Endodermal cell (in vitro differentiated cells): ENCODE results near the gene BPI. TPM values are rescaled to one million over a fixed set of nuclear protein-coding genes. Genes with fewer than 3 reads are reported as not detected.
A peak's percentile ranks its signal among the peaks of the same experiment; 100 is the strongest.

ENCODE experiments used
- DNase-seq: peaks from one replicate; pipeline ENCODE4 v3.0.0-alpha.2; 2017
- H3K27ac ChIP-seq: 2 replicates; pipeline ENCODE4 v1.5.1; 2013; ENCODE audit warnings: mild to moderate bottlenecking, low read depth, low read length, moderate library complexity
- H3K27me3 ChIP-seq: 2 replicates; pipeline ENCODE4 v1.6.1; 2013; ENCODE audit warnings: mild to moderate bottlenecking, low read length, moderate library complexity; ENCODE audit not compliant: insufficient read depth, control insufficient read depth, poor library complexity, severe bottlenecking
- H3K36me3 ChIP-seq: 2 replicates; pipeline ENCODE4 v1.7.0; 2013; ENCODE audit warnings: mild to moderate bottlenecking, low read length, moderate library complexity; ENCODE audit not compliant: control insufficient read depth, insufficient read depth
- H3K4me1 ChIP-seq: one replicate; pipeline ENCODE4 v1.7.0; 2013; ENCODE audit warnings: low read length; ENCODE audit not compliant: control insufficient read depth, insufficient read depth
- H3K4me3 ChIP-seq: 2 replicates; pipeline ENCODE4 v1.5.1; 2013; ENCODE audit warnings: mild to moderate bottlenecking, low read length, moderate library complexity
- H3K9ac ChIP-seq: 2 replicates; pipeline ENCODE4 v1.6.1; 2013; ENCODE audit warnings: mild to moderate bottlenecking, low read length, moderate library complexity; ENCODE audit not compliant: poor library complexity, severe bottlenecking; ENCODE audit errors: extremely low read depth
- H3K9me3 ChIP-seq: 2 replicates; pipeline ENCODE4 v1.6.1; 2013; ENCODE audit warnings: mild to moderate bottlenecking, low read length, moderate library complexity; ENCODE audit not compliant: control insufficient read depth
- H3K27ac Mint-ChIP-seq: 2 replicates; pipeline ENCODE4 v1.8.0; 2020; ENCODE audit warnings: mixed read lengths
- H3K27me3 Mint-ChIP-seq: 2 replicates; pipeline ENCODE4 v1.8.0; 2021; ENCODE audit warnings: mild to moderate bottlenecking, mixed read lengths; ENCODE audit not compliant: insufficient read depth
- H3K36me3 Mint-ChIP-seq: 2 replicates; pipeline ENCODE4 v1.8.0; 2020; ENCODE audit warnings: low read depth, mixed read lengths
- H3K4me1 Mint-ChIP-seq: 2 replicates; pipeline ENCODE4 v1.8.0; 2020; ENCODE audit warnings: mixed read lengths
- H3K4me3 Mint-ChIP-seq: 2 replicates; pipeline ENCODE4 v1.8.0; 2020; ENCODE audit warnings: mild to moderate bottlenecking, moderate library complexity, mixed read lengths
- H3K9me3 Mint-ChIP-seq: 2 replicates; pipeline ENCODE4 v1.8.0; 2020; ENCODE audit warnings: mild to moderate bottlenecking, mixed read lengths
- CTCF ChIP-seq: fragments of 200-600 bp; sonication (generic); conservative IDR thresholded peaks from 2 replicates; pipeline ENCODE4 v1.5.0; 2021; ENCODE audit warnings: antibody characterized with exemption, mild to moderate bottlenecking
- WGBS, 2 experiments: methylation state at CpG; one replicate each; pipeline versions ENCODE4 v1.1.5 to v1.1.7; 2013; ENCODE audit warnings: missing lambda C conversion rate in 2 of 2, mixed read lengths in 1 of 2; ENCODE audit not compliant: insufficient coverage in 1 of 2, insufficient read length in 1 of 2; 5-methylcytosine and 5-hydroxymethylcytosine counted together
- total RNA-seq, 2 donors: library from RNA; stranded (reverse); fragmentation: NEBNext Ultra II Directional in 1 of 2; extraction: Animal tissue kit (Norgen Biotek cat#: 25700) in 1 of 2; gene quantifications; 2 replicates in 1 of 2; 3 replicates in 1 of 2; pipeline ENCODE4 v1.2.1, GENCODE V29; 2021

BPI gene
- total RNA-seq, 2 donors from 2014 or later, result not detected

DNA sequence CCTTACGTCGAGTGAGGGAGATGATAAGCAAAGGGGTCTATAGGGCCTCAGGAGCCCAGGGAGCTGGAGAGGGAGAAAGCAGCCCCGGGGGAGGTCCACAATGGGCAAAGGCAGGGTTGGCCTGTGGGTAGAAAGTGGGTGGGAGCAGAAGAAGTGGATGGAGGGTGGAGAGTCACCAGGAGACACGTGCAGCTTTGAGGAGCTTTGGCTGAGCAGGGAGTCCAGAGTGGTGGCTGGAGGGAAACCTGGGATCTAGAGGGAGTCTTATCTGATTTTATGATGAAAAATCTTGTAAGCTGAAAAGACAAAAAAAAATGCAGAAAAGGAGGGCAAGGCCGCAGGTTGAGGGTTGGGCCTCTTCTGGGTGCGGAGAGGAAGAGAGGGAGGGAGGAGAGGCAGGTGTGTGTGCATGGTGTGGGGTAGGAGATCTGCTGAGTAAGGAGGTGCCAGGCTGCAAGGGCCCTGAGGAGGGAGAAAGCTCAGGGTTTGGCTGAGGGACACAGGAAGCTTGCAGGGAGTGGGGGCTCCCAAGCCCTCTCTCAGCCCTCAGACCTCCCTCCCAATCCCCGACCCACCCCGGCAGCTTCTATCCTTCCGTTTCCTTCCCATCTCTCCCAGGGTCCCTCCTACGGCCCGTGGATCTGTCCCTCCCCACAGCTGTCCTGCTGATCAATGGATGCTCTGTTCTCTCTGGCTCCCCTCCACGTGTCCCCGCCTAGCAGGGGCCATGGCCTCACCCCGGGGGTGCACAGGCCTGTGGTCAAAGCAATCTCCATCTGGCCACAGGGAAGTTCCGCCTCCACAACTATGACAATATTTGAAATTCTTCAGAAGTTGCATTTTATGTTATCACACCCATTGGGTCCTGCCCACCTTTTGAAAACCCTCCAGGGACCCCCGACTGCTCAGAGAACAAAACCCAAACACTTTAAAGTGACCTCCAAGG is 17.1 kb upstream of the BPI start:
- TF ChIP-seq CTCF, result no peak
- H3K9me3 Mint-ChIP-seq, result peaks cover 9% of the 10 kb centered on the region
- no peak for DNase-seq
- Histone ChIP-seq H3K36me3 (no peaks in the 10 kb centered on the region), H3K9ac (no peak overlapping the region), H3K4me1 (no peaks in the 10 kb centered on the region), H3K27me3 (no peaks in the 10 kb centered on the region), H3K4me3 (no peak overlapping the region), H3K27ac (peak overlapping the region; percentile 66), H3K9me3 (no peaks in the 10 kb centered on the region)
- no peak overlapping the region for H3K27ac Mint-ChIP-seq
- WGBS, 2 experiments, result 59 to 78% methylated on average over 10 to 16 of the region's 16 CpGs
- H3K27me3 Mint-ChIP-seq, result no peaks in the 10 kb centered on the region
- peaks cover 3% of the 10 kb centered on the region for H3K4me1 Mint-ChIP-seq
- H3K4me3 Mint-ChIP-seq, result no peak overlapping the region
- no peaks in the 10 kb centered on the region for H3K36me3 Mint-ChIP-seq

- peak; percentile 89 for DNase-seq
Observed at GRCh38 chr20:38290829-38291814, 12.8 kb upstream of the BPI start.

More at GRCh38 chr20:38290829-38291814, 12.8 kb upstream of the BPI start:
- no peaks in the 10 kb centered on the region for H3K36me3 Mint-ChIP-seq
- Histone ChIP-seq H3K4me1 (no peaks in the 10 kb centered on the region), H3K4me3 (no peak overlapping the region), H3K36me3 (no peaks in the 10 kb centered on the region), H3K9me3 (no peaks in the 10 kb centered on the region), H3K9ac (no peak overlapping the region), H3K27me3 (no peaks in the 10 kb centered on the region), H3K27ac (peak overlapping the region; percentile 32)
- no peaks in the 10 kb centered on the region for H3K27me3 Mint-ChIP-seq
- peak; percentile 76 for TF ChIP-seq CTCF
- 64% methylated on average over 13 to 20 of the region's 21 CpGs for WGBS, 2 experiments
- peaks cover 3% of the 10 kb centered on the region for H3K4me1 Mint-ChIP-seq
- no peak overlapping the region for H3K27ac Mint-ChIP-seq
- no peaks in the 10 kb centered on the region for H3K9me3 Mint-ChIP-seq
- H3K4me3 Mint-ChIP-seq, result no peak overlapping the region
